Measurements from ENCODE around the gene NISCH. TPM values are rescaled to one million over a fixed set of nuclear protein-coding genes. Genes with fewer than 3 reads are reported as not detected.
A peak's percentile ranks its signal among the peaks of the same experiment; 100 is the strongest.

The NISCH gene
- total and polyA plus RNA-seq, 2 of the 8 experiments (the other 6 are each of a cell fraction or from before 2014, with no cell fraction given) = 71.2 to 71.9 TPM

DNA sequence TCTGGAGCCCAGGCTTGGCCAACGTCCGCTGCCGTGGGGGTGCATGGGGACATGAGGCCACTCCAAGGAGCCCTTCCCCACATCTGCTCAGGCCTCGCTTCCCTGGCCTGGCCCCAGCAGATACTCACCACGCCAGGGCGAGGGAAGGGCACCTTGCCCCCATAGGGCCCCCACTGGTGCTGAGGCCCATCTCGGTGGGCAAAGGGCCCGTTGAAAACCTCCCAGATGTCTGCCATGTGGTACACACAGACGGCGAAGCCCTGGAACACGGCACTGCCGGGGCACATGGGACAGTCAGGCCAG lies 15.2 kb upstream of the NISCH start:
- H3K79me1 ChIP-seq (ENCODE audit: low read depth, low read length) = peaks cover 3% of the 10 kb centered on the region; the same call in 1 of the 2 replicates
- H3K36me3 ChIP-seq (ENCODE audit: control insufficient read depth in 2 of 4, insufficient read depth in 4 of 4, low read length in 3 of 4) = no peaks in the 10 kb centered on the region
- H3K4ac ChIP-seq (replicated peaks; ENCODE audit: insufficient read length, low read depth, low read length) = no peak overlapping the region
- WGBS, 2 experiments (ENCODE audit: extremely low coverage in 1 of 2, insufficient coverage in 1 of 2, insufficient read length in 1 of 2, insufficient replicate concordance in 2 of 2, low coverage in 1 of 2, low lambda C conversion rate in 2 of 2, missing lambda C conversion rate in 1 of 2) = 89% methylated on average over 12 of the region's 12 CpGs; no CpG with 5 or more reads in 1 of the 2 experiments
- H3K56ac ChIP-seq (replicated peaks; ENCODE audit: insufficient read length, low read depth, low read length) = no peak overlapping the region
- TF ChIP-seq, protein P1, sequence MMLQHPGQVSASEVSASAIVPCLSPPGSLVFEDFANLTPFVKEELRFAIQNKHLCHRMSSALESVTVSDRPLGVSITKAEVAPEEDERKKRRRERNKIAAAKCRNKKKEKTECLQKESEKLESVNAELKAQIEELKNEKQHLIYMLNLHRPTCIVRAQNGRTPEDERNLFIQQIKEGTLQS (IDR thresholded peaks at IDR 0.05; ENCODE audit: insufficient read depth, low read depth, low read length) = no peak
- TF ChIP-seq CTBP2 (IDR thresholded peaks at IDR 0.05; ENCODE audit: borderline replicate concordance, insufficient read depth, insufficient read length, low read length) (no peak), BRCA1 (IDR thresholded peaks at IDR 0.05; ENCODE audit: low read depth, low read length) (no peak), RXRA (IDR thresholded peaks at IDR 0.05; ENCODE audit: insufficient read depth, low read depth, low read length) (no peak), NANOG (IDR thresholded peaks at IDR 0.05; ENCODE audit: insufficient read depth, low read depth, low read length, poor library complexity, severe bottlenecking) (no peak), POU5F1 (IDR thresholded peaks at IDR 0.05; ENCODE audit: low read depth, low read length) (no peak), JUND (IDR thresholded peaks at IDR 0.05; ENCODE audit: low read length) (no peak)
- no peak overlapping the region for H3K27ac ChIP-seq (ENCODE audit: low read depth, low read length)
- no peaks in the 10 kb centered on the region for H3K79me2 ChIP-seq (ENCODE audit: control insufficient read depth in 1 of 2, insufficient read depth in 2 of 2, low read length in 2 of 2)
- no peaks in the 10 kb centered on the region for H3K9me3 ChIP-seq (ENCODE audit: insufficient read depth in 2 of 2, low read depth in 1 of 2, low read length in 1 of 2)
- H4K8ac ChIP-seq (ENCODE audit: extremely low read depth, insufficient read depth, low read length) = no peak overlapping the region; the same call in 1 of the 2 replicates
- FAIRE-seq (no peak), DNase-seq (ENCODE audit: low read depth in 1 of 2, low spot score in 2 of 2) (no peak)
- H2AFZ ChIP-seq (ENCODE audit: low read length) = no peak overlapping the region
- H3K9ac ChIP-seq (replicated peaks in 1 of 4; ENCODE audit: extremely low read depth in 1 of 4, low read depth in 3 of 4, low read length in 3 of 4) = no peak overlapping the region
- no peak overlapping the region for H3K4me2 ChIP-seq (ENCODE audit: insufficient read depth in 1 of 2, low read depth in 2 of 2, low read length in 2 of 2)
- no peak overlapping the region for H4K91ac ChIP-seq (replicated peaks; ENCODE audit: insufficient read length, low read length)
- H3K14ac ChIP-seq (ENCODE audit: insufficient read length) = no peak overlapping the region
- peaks cover 0 to 9% (median 5%) of the 10 kb centered on the region in 4 experiments; a peak in 4 of 7 replicates for H3K4me1 ChIP-seq (replicated peaks in 1 of 4; ENCODE audit: control insufficient read depth in 3 of 4, insufficient read depth in 4 of 4, low read length in 3 of 4)
- H2AK5ac ChIP-seq (ENCODE audit: low read depth, low read length) = 0 out of 2 replicates have a peak overlapping the region, but pooled peaks have one; percentile 39
- H3K23ac ChIP-seq (ENCODE audit: insufficient read length) = no peak overlapping the region
- H3K27me3 ChIP-seq (replicated peaks in 1 of 4; ENCODE audit: control insufficient read depth in 3 of 4, extremely low read depth in 1 of 4, insufficient read depth in 3 of 4, low read length in 3 of 4) = no peaks in the 10 kb centered on the region
- H3K23me2 ChIP-seq (ENCODE audit: low read depth, low read length) = peaks cover 4% of the 10 kb centered on the region; the same call in 1 of the 2 replicates
- H4K20me1 ChIP-seq (replicated peaks in 1 of 2; ENCODE audit: control insufficient read depth in 1 of 2, insufficient read depth in 2 of 2, low read length in 2 of 2) = no peaks in the 10 kb centered on the region
- no peak overlapping the region for H4K5ac ChIP-seq (ENCODE audit: insufficient read length, low read depth, low read length)
- H2BK20ac ChIP-seq (ENCODE audit: low read length) = no peak overlapping the region
- ChIA-PET CTCF (ENCODE audit: partially characterized antibody) (interaction anchor here (1.3 to 4.1 kb wide), 2 partner anchors 12 to 33 kb away, joined by 3 to 20 read pairs; no protein-coding TSS in a partner anchor), POLR2A (ENCODE audit: partially characterized antibody) (interaction anchor here (1.2 to 12.3 kb wide), 3 partner anchors 8 to 28 kb away, joined by 3 to 112 read pairs (median 4); no protein-coding TSS in a partner anchor)
- no peak overlapping the region for H2BK12ac ChIP-seq (ENCODE audit: low read depth, low read length)
- no peak overlapping the region for H2BK120ac ChIP-seq (replicated peaks; ENCODE audit: low read depth, low read length)
- H3K4me3 ChIP-seq (ENCODE audit: extremely low read depth in 1 of 4, insufficient read depth in 2 of 4, low read depth in 3 of 4, low read length in 4 of 4) = no peak overlapping the region
- H3K18ac ChIP-seq (ENCODE audit: extremely low read depth, low read length) = no peak overlapping the region
- no peak overlapping the region for H2BK15ac ChIP-seq (ENCODE audit: low read length)
- no peak overlapping the region for H2BK5ac ChIP-seq (ENCODE audit: low read depth, low read length)

Measured in H1 (cell line).